Medulla oblongata (tissue), 1 donor: Measurements from ENCODE around the gene GADD45B.
"Not testable (repeated sequence)": the region's sequence is repeated elsewhere in the genome, so short reads cannot be mapped to it uniquely, and the experiment has no call there.

Experiments used
- DNase-seq: peaks from one replicate; pipeline ENCODE4 v3.0.0-alpha.2; 2015; ENCODE audit errors: extremely low spot score

The GADD45B gene

DNA sequence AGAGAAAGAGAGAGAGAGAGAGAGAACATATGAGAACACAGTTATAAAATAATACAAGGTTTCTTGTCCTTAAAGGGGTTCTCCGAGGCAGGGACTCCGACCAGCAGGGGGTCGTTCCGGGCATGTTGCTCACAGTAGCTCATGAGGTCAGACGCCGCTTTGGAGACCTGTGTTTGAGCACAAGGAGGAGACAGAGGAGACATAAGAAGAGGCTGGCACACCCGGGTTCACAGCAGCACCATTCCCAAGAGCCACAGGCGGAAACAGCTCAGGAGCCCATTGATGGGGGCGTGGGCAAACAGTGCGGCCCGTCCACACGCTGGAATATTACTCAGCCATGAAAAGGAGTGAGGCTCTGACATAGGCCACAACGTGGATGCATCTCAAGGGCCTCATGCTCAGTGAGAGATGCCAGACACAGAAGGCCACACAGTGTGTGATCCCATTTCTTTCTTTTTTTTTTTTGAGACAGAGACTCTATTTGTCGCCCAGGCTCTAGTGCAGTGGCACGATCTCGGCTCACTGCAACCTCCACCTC, 39.1 kb downstream of the GADD45B start:
- DNase-seq = no peak

DNA sequence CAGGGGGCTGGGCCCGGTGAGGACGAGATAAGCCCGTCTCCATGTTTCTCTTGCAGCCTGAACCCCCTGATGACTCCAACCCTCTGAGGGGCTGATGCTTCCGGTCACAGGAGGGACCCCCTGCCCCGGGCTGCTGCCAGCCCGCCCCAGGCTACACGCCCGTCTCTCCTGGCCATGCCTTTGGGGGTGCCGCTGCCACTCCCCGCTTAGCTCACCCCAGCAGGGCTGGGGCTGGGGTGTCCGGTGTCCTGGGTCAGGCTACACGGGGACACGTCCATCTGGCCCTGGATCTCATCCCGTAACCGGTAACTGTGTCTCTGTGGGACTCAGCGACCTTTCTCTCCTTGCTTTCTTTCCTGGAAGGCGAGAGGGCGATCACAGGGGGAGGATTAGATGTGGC, 40.8 kb downstream of the GADD45B start:
- DNase-seq = no peak

DNA sequence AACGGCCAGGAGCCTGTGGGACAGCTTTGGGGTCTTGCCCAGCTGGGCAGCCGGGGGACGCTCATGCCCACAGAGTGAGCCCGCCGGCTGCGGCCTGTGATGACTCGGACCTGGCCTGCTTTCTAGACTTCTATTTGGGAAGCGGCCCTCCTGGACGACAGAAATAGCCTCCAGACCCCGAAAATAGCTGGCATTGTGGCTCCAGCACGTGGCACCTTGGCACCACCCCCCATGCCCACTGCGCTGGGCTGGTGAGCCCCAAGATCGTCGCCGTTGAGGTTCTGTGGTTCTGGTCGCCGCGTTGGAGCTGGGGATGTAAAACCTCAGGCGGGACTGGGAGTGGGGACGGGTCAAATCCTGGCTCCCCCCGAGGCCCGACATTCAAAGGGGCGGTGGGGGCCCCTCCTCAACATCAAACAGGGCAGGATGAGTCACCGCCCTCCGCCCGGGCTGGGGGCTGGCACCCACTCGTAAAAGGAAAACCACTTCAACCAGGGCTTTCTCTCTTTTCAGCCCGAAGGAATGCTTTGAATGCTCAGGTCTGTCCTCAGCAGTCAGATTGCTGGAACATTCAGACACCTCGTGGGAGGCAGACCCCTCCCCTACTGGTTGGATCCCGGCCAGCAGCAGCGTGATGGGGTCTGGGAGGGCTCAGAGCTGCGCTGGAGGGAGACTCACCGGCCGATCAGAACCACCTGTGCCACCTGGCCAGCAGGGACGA, 42.1 kb downstream of the GADD45B start:
- no peak for DNase-seq

DNA sequence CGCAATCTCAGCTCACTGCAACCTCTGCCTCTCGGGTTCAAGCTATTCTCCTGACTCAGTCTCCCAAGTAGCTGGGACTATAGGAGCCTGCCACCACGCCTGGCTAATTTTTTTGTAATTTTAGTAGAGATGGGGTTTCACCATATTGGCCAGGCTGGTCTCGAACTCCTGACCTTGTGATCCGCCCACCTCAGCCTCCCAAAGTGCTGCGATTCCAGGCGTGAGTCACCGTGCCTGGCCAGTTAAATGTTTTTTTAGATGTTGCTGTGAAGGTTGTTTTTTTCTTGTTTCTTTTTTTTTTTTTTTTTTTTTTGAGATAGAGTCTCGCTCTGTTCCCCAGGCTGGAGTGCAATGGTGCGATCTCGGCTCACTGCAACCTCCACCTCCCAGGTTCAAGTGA, 42.9 kb downstream of the GADD45B start:
- DNase-seq = not testable (repeated sequence)

DNA sequence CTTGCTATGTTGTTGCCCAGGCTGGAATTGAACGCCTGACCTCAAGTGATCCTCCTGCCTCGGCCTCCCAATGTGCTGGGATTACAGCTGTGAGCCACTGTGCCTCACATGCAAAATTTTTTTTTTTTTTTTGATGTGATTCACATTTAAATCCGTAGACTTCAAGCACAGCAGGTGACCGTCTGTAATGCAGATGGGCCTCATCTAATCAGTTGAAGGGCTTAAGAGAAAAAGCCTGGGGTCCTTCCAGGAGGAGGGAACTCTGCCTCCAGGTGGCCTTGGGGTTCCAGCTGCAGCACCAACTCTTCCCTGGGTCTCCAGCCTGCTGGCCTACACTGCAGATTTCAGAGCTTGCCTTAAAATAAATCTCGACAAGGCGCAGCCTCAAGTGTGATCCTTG, 43.6 kb downstream of the GADD45B start:
- no peak for DNase-seq

DNA sequence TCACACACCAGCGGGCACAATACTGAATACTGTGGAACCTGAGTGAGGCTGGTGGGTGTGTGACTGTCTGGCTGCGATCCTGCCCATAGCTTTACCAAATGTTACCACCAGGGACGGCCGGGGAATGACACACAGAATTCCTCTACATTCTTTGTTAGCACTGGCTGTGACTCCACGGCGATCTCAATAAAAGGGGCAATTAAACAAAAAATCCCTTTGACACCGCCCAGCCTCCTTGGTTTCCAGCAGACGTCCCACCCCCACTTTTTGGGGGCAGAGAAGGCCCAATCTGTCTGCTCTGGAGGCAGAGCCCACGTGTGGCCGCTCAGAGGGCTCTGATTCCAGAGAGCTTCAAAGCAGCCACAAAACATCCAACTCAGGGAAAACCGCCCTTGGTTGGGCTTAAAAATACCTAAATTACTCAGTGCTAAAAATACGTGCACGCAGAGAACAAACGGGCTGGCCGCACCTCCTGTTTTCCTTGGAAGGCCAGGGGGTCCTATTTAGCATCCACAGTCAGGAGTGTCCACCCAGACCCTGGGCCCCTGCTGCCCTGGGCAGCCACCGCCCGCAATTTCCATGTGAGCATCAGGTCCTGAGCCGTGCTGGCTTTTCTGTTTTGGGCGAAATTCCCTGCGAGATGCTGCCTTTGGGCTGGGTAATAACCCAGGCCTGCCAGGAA, 47.8 kb downstream of the GADD45B start:
- DNase-seq = no peak

DNA sequence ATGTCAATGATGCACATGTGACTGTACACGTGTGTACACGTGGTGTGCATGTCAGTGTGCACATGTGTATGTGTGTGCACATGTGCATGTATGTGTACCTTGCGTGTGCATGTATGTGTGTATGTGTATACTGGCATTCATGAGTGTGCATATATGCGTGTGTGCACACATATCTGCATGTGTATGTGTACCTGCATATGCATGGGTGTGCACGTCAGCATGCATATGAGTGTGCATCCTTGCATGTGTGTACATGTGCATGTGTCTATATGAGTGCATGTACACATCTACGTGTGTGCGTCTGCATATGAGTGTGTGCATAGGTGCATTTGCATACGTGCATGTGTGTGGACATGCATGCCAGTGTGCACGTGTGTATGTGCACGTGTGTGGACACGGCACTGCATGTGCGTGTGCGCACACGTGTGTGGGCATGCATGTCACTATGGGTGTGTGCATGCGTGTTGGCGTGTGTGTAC, 48.5 kb downstream of the GADD45B start:
- DNase-seq = no peak

DNA sequence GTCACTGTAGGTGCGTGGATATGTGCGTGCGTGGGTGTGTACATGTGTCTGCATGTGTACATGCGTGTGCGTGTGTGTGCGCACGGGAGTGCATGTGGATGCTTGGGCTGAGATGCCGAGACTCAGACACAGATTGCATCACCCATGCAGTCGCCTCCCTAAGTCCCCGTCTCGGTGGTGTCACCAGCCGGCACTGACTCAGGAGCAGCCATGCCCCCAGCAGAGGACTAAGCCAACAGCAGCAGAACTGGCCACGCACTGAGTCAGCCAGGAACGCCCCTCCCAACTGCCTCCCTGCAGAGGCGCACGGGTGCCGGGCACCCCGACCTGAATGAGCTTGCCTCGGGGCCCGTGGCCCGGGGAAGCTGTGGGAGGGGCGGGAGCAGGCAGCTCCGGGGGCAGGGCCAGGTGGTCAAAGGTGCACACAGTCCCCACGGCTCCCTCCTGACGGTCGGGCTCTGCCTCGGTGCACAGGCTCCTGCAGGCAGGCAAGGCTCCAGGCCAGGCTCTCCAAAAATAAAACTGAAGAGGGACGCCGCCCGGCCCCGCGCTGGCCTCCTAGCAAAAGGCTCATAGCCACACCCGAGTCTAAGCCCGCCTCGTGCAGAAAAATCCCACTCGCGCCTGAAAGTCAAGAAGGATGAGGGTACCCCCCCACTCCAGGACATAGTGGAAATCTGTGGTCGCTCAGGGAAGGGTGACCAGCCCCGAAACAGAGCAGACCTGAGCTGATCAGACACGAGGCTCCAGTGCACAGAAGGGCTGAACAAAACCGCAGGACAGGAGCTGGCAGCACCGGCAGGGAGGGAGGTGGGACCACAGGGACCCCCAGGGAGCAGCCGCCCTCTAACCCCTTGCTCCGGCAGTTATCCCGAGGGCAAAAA, 49.2 kb downstream of the GADD45B start:
- DNase-seq = no peak

DNA sequence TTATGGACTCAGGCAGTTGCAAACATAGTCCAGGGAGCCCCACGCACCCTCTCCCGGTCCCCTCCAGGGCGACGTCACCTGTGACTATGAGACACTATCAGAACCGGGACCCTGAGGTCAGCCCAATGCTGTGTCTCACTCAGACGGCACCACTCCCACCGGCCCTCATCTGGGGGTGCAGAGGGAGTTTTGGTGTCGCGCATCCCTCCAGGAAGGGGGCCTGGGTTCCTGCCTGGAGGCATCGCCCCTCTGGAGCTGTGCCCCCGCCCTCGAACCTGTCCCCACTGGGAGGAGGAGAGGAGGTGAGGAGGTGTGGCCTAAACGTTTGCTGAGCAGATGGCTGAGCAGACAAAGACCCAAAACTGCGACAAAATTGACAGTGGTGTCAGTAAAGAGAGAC, 51.2 kb downstream of the GADD45B start:
- DNase-seq = no peak

DNA sequence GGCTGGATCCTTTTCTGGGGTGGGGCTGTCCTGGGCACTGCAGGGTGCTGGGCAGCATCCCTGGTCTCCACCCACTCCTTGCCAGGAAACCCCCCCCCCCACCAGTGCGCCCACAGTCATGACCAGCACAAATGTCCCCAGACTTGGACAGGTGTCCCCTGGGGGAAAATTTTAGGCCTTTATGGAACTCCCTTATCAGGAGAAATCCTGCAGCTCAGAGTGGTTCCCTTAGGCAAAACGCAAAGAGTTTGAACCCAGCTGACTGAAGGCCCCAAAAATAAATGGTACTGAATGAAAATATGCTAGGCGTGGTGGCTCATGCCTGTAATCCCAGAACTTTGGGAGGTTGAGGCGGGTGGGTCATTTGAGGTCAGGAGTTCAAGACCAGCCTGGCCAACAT, 51.8 kb downstream of the GADD45B start:
- no peak for DNase-seq
